Measurements from ENCODE around the gene PUS3. TPM values are rescaled to one million over a fixed set of nuclear protein-coding genes. Genes with fewer than 3 reads are reported as not detected.

Gene PUS3
- total RNA-seq, 4 donors from 2014 or later = 9.2 to 11.9 (median 10.7) TPM

- Histone ChIP-seq H3K9me3 (no peaks in the 10 kb centered on the region), H3K36me3 (no peaks in the 10 kb centered on the region), H3K4me1 (peaks cover 10 to 21% (median 12%) of the 10 kb centered on the region in 3 donors), H3K4me3 (no peak overlapping the region), H3K27me3 (peaks cover 0 to 9% (median 0%) of the 10 kb centered on the region in 4 donors), H3K27ac (no peak overlapping the region)
- TF ChIP-seq, protein P1, sequence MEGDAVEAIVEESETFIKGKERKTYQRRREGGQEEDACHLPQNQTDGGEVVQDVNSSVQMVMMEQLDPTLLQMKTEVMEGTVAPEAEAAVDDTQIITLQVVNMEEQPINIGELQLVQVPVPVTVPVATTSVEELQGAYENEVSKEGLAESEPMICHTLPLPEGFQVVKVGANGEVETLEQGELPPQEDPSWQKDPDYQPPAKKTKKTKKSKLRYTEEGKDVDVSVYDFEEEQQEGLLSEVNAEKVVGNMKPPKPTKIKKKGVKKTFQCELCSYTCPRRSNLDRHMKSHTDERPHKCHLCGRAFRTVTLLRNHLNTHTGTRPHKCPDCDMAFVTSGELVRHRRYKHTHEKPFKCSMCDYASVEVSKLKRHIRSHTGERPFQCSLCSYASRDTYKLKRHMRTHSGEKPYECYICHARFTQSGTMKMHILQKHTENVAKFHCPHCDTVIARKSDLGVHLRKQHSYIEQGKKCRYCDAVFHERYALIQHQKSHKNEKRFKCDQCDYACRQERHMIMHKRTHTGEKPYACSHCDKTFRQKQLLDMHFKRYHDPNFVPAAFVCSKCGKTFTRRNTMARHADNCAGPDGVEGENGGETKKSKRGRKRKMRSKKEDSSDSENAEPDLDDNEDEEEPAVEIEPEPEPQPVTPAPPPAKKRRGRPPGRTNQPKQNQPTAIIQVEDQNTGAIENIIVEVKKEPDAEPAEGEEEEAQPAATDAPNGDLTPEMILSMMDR (IDR thresholded peaks at IDR 0.05) = no peak
- no peak for TF ChIP-seq POLR2A (IDR thresholded peaks at IDR 0.05)
- intact Hi-C loops (cut with DNase I) = loop anchor here (10.0 kb wide), 1 partner anchor 108 kb away; no protein-coding TSS in a partner anchor
- WGBS, 2 donors = 82 to 93% methylated on average over 6 to 11 of the region's 14 CpGs
- DNase-seq = no peak
Measured at GRCh38 chr11:125946712-125947418, 43.9 kb upstream of the PUS3 start.

GRCh38 chr11:125945797-125946520, 43.0 kb upstream of the PUS3 start, which contains the start of gene VSIG10L2:
Gene VSIG10L2, plus strand, starts transcription at chr11:125946044. Its CDS starts 12 bp downstream, at chr11:125946056.
- no peak for DNase-seq
- Histone ChIP-seq H3K9me3 (no peaks in the 10 kb centered on the region), H3K4me1 (peaks cover 2 to 12% (median 4%) of the 10 kb centered on the region in 3 donors), H3K36me3 (no peaks in the 10 kb centered on the region), H3K4me3 (no peak within 1 kb of the TSS), H3K27me3 (peaks cover 0 to 9% (median 0%) of the 10 kb centered on the region in 4 donors), H3K27ac (no peak within 1 kb of the TSS)
- intact Hi-C loops (cut with DNase I) = loop anchor here (10.0 kb wide), 1 partner anchor 109 kb away; no protein-coding TSS in a partner anchor
- WGBS, 2 donors = 73 to 92% methylated on average over 6 of the region's 8 CpGs
- no peak for TF ChIP-seq POLR2A (IDR thresholded peaks at IDR 0.05)
- TF ChIP-seq, protein P1 (IDR thresholded peaks at IDR 0.05) = no peak

DNA sequence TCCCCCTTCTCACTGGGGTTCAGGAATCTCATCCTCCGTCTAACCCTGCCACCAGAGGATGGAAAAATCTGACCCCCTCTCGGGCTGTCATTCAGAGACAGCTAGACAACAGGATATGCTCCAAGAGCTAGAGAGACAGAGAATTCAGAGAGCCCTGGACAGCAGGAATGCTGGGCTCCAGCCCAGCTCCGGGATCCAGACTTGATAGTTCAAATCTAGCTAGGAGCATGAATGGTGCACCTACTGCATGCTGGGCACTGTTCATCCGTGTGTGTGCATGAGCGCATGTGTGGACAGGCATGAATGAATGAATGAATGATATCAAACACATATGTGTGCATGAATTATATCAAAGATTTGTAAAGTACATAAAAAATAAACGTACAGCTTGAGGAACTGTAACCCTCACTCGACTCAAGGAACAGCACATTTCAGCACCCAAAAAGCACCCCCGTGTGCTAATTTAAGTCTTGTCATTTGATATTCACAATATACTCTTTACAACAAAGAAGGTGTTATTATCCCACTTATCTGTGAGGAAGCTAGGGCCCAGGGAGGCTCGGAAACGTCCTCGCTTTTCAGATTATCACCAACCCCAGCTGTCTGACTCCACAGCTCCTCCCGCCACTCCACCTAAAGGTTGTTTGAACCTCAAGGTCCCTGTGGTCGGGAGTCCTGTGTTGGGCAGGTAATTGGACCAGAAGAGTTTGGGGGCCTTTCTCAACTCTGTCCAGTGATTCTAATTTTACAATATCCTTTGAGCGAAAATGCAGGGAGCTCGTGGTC, 42.2 kb upstream of the PUS3 start:
- Histone ChIP-seq H3K27me3 (peaks cover 0 to 9% (median 0%) of the 10 kb centered on the region in 4 donors), H3K27ac (no peak overlapping the region), H3K9me3 (no peaks in the 10 kb centered on the region), H3K36me3 (no peaks in the 10 kb centered on the region), H3K4me3 (no peak overlapping the region), H3K4me1 (peaks cover 0 to 6% (median 0%) of the 10 kb centered on the region in 3 donors)
- no peak for TF ChIP-seq POLR2A (IDR thresholded peaks at IDR 0.05)
- TF ChIP-seq, protein P1 (IDR thresholded peaks at IDR 0.05) = no peak
- WGBS, 2 donors = 64 to 72% methylated on average over 12 to 14 of the region's 15 CpGs
- DNase-seq = no peak
- intact Hi-C loops (cut with DNase I) = loop anchor here (10.0 kb wide), 1 partner anchor 110 kb away; no protein-coding TSS in a partner anchor

- H3K27me3 ChIP-seq = peaks cover 0 to 9% (median 0%) of the 10 kb centered on the region in 4 donors
- no peaks in the 10 kb centered on the region for H3K9me3 ChIP-seq
- H3K4me3 ChIP-seq = no peak overlapping the region
- DNase-seq = no peak
- H3K27ac ChIP-seq = no peak overlapping the region
- intact Hi-C loops (cut with DNase I) = loop anchor here (10.0 kb wide), 1 partner anchor 110 kb away; no protein-coding TSS in a partner anchor
- TF ChIP-seq POLR2A (IDR thresholded peaks at IDR 0.05) = no peak
- TF ChIP-seq, protein P1 (IDR thresholded peaks at IDR 0.05) = no peak
- H3K4me1 ChIP-seq = peaks cover 0 to 6% (median 0%) of the 10 kb centered on the region in 3 donors
- no peaks in the 10 kb centered on the region for H3K36me3 ChIP-seq
- WGBS, 2 donors = 61 to 79% methylated on average over 7 to 10 of the region's 13 CpGs
Measured at GRCh38 chr11:125944350-125945010, 41.5 kb upstream of the PUS3 start.
